COLO668 (cell line): ENCODE data around the gene PRKG2.

Experiments
- DNase-seq: peaks from one replicate; lab custom pipeline; 2025; ENCODE audit not compliant: unreplicated experiment; lab: John Stamatoyannopoulos, UW

Gene PRKG2

DNA sequence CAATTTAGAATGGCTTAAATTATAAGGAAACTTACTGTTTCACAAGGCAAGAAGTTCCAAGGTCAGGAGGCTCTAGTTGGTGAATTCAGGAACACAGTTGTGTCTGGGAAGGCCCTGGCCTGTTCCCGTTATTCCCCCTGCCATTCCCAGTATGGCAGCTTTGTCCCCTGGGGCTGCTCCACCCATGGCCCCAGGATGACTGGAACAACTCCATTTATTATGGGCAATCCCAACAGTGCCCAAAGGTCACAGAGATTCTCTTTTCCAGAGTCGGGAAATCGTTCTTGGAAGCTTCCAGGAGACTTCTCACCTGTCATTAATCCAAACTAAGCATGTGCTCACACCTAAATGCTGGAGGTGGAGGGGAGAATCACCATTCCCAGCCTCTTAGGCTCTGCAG, 2.8 kb upstream of the PRKG2 start:
- DNase-seq = no peak

DNA sequence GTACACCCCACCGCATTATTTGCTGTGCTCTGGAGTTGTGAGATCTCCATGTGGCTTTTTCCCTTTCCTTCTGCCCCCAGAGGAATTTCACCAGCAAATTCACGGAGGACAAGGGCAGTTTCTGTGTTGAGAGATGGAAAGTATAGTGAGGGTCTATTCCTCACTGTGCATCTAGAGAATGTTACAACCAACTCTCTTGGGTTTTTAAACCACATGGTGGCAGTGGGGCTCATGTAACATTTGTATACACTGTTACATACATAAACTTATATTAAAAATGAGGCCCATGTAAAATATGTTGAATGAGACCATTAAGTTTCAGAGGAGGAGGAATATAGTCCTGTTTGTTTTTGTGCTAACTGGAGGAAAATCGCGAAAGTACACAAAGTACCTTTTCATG, 909 bp upstream of the PRKG2 start:
- no peak for DNase-seq

DNA sequence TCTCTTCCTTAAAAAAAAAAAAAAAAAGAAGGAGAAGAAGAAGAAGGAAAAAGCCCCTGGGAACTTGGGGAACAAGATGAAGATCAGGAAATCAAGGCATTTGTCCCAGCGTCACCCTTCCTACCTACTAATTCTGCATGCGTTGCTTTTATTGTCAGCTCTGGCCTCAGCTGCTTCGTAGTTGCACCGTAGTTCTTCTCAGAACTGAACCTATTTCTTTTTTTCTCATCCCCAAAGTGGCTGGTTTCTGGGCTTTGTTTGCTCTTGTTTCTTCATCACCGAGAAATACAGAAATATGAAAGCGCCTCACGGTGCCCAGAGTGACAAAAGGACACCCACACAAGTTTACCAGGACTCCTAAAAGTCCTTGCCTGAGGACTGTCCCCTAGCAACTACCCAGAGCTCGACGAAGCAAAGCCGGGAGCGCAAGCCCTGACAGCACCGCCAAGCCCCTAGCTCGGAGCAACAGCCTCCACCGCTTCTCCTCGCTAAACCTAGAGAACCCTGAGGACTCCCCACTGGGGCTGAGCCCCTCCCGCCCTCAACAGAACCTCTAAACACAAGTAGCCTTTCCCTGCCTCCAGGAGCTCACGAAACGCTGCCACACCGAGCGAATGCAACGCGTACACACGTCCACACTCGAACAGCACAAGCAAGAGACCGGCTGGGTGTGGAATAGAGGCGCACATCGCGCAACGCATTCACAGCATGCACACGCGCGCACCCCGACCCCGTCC, 710 bp downstream of the PRKG2 start:
- DNase-seq = peak; percentile 48

DNA sequence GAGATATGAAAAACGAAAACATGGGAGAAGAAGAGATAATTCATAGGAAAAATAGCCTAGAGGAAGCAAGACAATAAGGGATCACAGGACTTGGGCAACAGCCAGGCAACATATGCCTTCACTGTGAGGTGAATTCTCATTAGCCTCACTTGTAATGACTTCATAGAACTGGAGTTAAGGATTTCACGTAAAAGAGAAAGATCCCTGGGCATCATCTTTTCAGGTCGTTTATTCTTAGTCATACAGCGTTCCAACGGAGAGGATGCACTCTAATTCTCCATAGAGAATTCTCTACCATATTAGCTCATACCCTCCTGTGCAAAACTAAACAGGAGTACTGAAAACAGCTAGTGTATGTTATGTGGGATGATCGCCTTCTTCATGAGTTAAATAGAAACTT, 1.4 kb downstream of the PRKG2 start:
- no peak for DNase-seq

DNA sequence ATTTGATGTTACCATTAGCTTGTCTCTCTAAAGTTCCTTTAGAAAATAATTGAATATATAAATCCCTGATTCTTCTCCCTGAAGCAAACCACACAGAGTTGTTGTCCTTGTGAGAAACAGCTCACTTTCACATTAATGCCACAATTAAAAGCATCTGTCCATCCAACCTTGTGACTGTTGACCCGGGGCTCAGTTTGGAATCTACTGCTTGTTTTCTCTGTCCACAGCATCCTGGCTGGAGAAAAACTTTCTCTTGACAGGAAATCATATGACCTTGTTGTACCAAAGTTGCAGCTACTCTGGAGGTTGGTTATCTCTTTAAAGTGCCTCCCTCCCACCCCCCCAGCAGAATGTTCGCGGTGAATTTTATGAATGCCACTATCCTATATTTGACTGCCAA, 3.1 kb downstream of the PRKG2 start:
- DNase-seq = no peak

DNA sequence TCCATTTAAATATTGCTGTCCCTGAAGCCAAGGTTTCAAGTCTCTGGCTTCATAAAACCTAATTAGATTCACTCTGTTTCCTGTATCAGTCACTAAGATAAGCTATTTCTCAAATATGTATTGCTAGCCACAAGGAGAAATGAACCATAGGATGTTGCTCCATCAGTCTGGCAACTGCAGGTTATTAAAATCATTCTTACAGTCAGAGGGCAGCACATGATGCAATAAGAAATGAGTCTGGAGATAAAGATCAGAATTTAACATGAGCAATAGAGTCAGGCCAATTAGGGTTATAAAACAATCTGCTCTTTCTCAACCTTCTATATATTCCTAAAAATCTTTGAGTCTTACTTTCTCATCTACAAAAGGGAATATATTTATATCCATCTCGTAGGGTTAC, 7.2 kb downstream of the PRKG2 start:
- no peak for DNase-seq

DNA sequence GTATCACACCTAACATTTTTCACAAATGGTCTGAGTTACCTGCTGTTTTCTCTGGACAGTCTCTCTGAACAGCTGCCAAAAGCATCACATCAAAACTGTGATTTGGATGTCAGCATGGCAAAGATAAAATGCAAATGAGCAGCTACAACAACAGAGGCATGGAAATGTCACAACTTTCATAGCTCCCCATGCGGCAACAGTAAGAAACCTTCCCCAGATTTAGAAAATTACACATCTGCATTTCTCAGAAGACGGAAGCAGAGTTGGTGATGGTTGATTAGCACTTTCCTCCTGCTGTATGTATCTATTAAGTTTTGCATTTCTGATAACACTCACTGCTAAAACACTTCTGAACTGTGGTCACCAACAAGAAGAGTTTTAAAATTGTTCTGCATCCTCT, 9.7 kb downstream of the PRKG2 start:
- no peak for DNase-seq

DNA sequence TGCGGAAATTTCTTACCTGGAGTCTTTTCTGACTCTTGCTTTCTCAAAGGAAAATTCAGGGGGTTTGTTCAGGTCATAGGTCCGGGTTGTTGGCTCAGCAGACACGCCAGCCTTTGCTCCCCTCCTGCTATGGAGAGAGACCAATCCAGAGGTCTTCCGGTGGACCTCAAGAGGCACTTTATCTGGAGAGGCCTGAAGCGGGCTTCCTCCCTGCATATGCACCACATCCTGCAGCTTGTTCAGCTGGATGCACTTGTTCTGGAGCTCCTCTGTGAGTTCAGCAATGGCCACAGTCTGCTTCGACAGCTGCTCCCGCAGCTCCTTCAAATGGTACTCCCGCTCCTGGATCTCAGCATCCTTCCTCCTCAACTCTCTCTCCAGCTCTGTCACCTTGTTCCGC, 10.5 kb downstream of the PRKG2 start:
- DNase-seq = no peak

DNA sequence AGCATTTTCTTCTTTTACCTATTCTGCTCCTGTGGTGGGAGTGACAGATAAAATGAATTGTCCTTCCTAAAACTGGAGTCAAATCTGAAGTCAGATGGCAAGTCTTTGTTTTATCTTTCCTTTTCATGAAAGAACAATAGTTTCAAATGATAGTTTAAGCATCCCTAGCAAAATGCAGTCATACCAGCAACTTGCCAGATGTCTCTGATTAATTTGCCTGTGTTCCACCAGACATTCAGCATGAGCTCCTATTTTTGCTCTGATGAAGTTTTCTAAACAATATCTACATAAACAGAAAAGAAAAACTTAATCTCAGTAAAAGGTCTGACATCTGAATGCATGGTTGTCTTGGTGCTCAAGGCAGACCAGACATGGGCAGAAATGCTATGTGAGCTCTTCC, 15.2 kb downstream of the PRKG2 start:
- no peak for DNase-seq

DNA sequence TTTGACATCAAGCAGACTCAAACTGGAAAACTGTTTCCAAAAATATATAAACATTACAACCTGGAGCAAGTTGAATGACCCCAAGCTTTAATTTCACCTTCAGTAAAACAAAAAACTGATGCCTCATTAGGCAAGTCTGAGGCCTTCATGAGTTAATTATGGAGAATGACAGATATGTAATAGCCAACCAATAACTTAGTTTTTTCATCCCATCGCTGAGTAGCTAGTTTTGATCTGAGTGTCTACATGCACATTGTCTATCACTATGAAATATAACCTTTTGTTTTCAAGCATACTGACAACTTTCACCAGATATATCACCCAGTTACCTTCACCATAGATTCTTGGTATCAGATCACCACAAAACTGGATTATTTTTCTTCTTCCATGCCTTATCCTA, 16.4 kb downstream of the PRKG2 start:
- no peak for DNase-seq

DNA sequence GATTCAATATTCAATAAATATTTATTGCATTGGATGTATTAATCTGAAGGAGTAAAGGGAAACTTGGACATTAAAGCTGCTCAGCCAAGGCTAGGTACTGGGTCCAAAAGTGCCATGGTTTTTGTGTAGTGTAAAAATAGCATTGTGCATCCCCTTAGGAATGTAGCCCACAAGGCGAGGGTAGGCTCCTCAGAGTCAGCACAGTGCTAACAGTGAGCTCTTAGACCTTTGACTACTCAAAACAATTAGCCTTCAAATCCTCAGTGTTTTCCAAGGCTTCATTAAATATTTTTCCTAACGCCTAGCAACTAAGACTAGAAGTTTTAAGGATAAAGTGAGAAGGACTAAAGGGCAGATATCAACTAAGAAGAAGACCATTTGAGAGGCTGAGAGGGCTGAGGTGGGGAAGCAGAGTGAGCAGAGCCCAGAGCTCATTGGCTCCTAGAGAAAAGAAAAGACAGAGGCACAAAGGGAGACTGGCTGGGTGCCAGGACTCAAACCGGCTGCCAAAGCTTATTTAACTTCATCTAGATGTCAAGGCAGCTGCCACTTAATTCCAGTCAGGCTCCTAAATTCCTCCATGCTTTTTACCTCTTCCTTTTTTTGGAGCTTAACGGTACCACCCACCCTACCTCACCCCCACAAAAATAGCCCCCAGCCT, 17.0 kb downstream of the PRKG2 start:
- peak; percentile 62 for DNase-seq

DNA sequence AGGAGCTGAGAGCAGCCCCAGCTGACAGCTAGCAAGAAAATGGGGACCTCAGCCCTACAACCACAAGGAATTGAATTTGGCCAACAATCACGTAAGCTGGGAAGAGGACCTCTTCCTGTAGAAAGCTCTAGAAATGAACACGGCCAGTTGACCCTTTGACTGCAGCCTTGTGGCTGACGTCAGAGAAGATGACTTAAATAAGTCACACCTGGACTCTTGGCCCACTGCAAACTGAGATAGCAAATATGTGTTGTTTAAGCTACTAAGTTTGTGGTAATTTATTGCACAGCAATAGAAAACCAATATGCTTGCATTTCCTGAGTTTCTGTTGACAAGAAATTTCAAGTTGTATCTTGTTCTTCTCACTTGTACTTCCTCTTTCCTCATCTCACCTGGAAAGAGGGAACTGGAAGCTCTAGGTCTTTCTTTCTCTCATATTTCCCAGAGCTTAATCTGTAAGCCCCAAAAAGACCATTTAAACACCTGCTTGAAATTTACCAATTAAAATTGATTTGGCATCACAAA, 18.8 kb downstream of the PRKG2 start:
- no peak for DNase-seq

DNA sequence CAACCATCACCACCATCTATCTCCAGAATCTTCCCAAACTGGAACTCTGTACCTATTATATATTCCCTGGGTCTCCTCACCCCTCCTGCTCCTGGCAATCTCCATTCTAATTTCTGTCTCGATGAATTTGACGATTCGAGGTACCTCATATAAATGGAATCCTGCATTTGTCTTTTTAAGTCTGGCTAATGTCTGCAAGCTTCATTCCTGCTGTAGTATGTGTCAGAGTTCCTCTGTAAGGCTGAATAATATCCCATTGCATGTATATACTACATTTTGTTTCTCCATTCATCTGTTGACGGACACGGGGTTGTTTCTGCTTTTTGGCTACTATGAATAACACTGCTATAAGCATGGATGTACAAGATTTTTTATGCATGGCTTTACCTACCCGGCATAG, 19.5 kb downstream of the PRKG2 start:
- DNase-seq = no peak

DNA sequence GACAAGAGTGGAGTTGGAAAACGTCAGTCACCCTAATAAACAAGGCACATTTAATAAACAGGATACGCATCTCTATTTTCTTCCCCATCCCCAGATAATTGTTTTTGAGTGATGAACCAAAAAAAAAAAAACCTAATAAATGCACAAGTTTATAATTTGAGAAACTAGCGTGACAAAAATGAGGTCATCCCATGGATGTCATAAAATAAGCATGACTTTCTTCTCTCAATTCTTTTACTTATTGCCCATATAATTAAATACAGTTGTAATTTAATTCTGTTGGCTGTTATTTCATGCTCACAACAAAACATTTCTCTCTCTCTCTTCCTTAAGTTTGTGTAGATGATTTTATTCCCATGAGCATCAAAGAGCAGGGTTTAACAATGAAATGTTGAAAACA, 20.7 kb downstream of the PRKG2 start:
- no peak for DNase-seq

DNA sequence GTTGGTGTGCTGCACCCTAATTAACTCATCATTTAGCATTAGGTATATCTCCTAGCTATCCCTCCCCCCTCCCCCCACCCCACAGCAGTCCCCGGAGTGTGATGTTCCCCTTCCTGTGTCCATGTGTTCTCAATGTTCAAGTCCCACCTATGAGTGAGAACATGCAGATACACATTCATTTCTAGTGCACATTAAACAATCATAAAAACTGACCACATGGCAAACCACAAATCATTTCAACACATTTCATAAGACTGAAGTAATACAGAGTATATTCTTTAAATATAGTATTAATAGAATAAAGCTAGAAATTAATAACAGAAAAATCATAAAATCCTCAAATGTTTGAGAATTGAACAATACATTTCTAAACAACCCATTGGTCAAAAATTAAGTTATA, 34.1 kb downstream of the PRKG2 start:
- no peak for DNase-seq

DNA sequence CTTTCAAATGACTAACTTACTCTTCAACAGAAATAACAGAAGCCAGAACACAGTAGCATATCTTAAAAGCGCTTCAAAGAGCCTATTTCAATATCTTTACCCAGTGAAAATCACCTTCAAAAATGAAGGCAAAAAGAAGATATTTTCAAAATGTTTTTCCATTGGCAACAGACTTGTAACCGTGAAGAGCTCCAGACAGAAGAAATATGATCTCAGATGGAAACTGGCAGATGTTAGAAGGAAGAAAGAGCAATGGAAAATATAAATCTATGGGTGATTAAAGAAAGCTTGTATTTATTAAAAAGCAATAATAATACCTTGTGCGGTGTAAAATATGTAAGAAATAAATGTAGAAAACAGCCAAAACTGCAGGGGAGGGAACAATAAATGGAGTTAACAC, 35.7 kb downstream of the PRKG2 start:
- DNase-seq = no peak

DNA sequence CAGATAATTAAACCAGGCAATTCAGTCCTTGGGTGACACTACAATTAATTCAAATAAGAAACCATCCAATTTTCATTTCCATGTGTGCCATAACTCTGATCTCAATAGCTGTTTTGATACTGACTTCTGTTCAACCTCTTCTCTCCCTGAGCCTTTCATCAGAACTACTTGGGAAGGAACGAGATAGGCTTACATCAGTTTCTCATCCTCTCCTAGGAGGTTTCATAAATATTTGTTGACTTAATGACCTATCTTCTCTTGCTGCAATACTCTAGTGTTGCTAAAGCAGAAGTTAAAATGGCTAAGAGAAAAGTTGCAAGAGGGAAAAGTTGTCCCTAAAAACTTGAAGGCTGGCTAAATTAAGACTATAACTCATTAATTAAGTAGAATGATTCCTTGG, 41.8 kb downstream of the PRKG2 start:
- no peak for DNase-seq

DNA sequence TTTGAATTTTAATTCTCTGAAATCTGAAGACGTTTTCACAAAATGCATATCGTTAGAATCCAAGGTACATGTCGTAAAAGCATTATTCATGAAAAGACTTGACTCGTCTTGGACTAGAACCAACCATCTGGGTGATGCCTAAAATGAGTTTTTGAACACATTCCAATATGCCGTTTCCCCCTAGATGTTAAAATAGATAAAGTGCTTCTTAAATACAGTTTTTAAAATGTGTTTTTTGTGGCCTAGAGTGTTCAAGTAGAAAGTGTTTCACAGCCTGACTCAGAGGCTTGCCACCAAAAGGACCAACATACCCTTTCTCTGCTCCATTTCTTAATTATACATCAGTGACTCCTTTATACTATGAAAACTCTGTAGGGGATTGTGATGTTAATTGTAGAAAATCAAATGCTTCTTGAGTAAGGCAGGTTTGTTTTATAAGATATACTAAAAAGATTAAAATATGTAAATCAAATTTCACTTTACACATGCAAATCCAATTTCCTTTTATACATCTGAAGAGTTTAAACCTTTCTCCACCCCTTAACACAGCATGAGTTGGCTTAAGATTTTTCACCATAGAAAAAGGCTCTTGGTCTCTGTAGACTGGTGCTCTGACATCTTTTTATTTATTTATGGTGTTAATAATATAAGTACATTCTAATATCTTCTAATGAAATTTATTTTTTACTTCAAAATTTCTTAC, 48.4 kb downstream of the PRKG2 start:
- no peak for DNase-seq

DNA sequence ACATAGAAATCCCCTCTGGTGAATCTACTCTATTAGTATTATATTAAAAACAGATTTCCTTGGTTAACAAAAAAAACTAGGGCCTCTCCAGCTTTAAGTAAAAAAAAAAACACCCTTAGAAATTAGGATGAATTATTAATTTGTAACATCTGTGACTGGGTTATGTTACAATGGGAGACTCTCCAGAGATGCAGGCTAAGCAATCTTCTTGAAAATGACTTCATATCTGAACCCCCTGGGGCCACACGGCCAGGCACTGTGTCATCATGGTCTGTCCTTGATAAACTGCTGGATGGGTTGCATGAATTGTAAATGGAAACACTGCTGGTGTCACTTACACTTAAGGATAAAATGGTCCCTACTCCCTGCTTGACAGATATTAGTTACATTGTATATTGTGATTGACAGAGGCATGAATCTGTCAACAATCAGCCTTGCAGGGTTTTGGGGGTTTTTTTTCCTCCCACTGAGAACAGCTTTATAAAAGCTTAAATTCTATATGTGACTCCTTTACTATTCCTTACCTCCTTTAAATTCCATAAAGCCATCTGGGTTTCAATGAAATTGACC, 49.1 kb downstream of the PRKG2 start:
- DNase-seq = no peak

DNA sequence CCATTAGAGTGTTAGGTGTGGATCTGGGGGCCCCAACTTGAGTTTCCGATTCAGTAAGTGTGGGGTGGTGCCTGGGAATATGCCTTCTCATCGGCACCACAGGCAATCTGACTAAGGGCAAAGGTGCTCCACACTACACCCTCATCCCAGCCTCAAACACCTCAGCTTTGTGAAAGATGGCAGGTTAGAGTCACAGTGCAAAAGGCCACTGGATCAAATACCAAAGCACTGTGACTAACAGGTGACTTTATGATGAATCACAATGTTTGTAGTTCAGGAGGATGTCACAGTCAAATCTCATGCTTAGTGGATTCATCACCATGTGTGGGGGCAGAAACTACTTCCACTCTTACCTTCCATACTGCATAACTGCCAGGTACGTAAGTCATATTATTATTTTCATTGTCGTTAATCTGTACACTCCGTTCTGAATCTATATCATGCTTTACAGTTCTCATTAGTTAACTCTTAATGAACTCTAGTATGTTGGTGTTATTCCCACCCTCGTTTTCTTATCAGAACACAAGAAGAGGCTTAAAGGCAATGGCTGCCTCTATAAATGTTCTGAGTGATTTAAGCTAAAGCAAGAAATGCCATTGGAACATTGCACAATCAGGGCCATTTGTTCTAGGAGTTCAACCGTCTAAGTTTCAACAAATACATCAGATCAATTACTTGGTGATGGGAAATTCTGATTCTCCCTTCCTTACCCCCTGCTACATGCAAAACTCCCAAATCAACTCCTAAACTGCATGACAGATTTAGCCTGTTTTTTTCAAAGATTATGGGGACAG, 50.2 kb downstream of the PRKG2 start:
- DNase-seq = no peak

DNA sequence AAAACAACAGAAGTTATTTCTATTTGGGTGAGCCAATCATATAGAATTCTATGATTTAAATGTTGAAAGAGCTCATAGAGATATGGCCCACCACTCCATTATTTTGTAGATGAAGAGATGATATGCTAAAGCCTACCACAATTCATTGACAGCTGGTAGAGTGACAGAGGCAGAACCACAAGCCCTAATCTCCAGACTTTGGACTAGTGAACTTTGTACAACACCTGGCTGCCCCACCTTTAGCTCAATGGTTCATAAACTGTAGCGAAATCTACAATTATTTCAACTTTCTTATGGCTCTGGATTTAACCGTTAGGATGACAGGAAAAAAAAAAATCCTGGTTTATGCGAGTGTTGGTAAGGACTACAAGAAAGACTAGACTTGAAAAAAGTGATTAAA, 50.9 kb downstream of the PRKG2 start:
- no peak for DNase-seq
